ENCODE results near the gene PPP1R3E. TPM values are rescaled to one million over a fixed set of nuclear protein-coding genes. Genes with fewer than 3 reads are reported as not detected.

Gene PPP1R3E
- total and polyA plus RNA-seq, 2 of the 13 experiments (the other 11 are each of a cell fraction or from before 2014, with no cell fraction given), result 16.5 to 26.5 TPM

DNA sequence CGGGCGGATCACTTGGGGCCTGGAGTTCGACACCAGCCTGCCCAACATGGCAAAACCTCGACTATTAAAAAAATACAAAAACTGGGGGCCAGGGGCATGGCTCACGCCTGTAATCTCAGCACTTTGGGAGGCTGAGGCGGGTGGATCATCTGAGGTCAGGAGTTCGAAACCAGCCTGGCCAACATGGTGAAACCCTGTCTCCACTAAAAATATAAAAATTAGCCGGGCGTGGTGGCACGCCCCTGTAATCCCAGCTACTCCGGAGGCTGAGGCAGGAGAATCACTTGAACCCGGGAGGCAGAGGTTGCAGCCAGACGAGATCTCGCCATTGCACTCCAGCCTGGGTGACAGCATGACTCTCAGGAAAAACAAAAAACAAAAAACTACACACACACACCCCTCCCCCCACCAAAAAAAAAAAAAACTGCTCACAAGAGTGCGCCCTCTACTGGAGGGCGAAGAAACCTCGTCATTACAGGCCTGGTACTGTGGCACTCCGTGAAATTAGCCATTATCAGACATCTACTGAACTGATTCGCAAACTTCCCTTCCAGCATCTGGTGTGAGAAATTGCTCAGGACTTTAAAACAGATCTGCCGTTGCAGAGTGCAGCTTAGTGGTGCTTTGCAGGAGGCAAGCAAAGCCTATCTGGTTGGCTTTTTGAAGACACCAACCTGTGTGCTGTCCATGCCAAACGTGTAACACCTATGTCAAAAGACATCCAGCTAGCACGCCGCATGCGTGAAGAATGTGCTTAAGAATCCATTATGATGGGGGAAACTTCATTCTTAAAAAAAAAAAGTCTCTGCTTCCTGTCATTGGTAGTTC lies 7.7 kb downstream of the PPP1R3E start (continued):
- TF ChIP-seq ZFX (CRISPR knock-in tag; IDR thresholded peaks at IDR 0.05; ENCODE audit: low read depth), result peak; percentile 60
- TF ChIP-seq, protein P1, sequence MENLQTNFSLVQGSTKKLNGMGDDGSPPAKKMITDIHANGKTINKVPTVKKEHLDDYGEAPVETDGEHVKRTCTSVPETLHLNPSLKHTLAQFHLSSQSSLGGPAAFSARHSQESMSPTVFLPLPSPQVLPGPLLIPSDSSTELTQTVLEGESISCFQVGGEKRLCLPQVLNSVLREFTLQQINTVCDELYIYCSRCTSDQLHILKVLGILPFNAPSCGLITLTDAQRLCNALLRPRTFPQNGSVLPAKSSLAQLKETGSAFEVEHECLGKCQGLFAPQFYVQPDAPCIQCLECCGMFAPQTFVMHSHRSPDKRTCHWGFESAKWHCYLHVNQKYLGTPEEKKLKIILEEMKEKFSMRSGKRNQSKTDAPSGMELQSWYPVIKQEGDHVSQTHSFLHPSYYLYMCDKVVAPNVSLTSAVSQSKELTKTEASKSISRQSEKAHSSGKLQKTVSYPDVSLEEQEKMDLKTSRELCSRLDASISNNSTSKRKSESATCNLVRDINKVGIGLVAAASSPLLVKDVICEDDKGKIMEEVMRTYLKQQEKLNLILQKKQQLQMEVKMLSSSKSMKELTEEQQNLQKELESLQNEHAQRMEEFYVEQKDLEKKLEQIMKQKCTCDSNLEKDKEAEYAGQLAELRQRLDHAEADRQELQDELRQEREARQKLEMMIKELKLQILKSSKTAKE (CRISPR knock-in tag; IDR thresholded peaks at IDR 0.05; ENCODE audit: borderline replicate concordance), result no peak
- TF ChIP-seq SAP130 (CRISPR knock-in tag; IDR thresholded peaks at IDR 0.05; ENCODE audit: low read depth), result peak; percentile 29
- no peak for TF ChIP-seq ZFP36L2 (CRISPR knock-in tag; IDR thresholded peaks at IDR 0.05)
- TF ChIP-seq MTA3 (CRISPR knock-in tag; IDR thresholded peaks at IDR 0.05), result no peak
- no peak for TF ChIP-seq ZNF232 (CRISPR knock-in tag; IDR thresholded peaks at IDR 0.05; ENCODE audit: borderline replicate concordance)
- TF ChIP-seq SOX13 (IDR thresholded peaks at IDR 0.05), result 0 out of 2 replicates have a peak, but pooled peaks have one; percentile 46
- TF ChIP-seq SOX13 (CRISPR knock-in tag; conservative IDR thresholded peaks at IDR 0.05 in 1 of 2, IDR thresholded peaks at IDR 0.05 in 1 of 2), result 0 out of 4 replicates have a peak, but pooled peaks of 1 of the 2 experiments have one; percentile 5
- peak; percentile 74; the same call in 1 of the 2 replicates for TF ChIP-seq HOXA5 (CRISPR knock-in tag; IDR thresholded peaks at IDR 0.05)
- peak; percentile 68 for TF ChIP-seq KLF12 (CRISPR knock-in tag; IDR thresholded peaks at IDR 0.05; ENCODE audit: borderline replicate concordance)
- TF ChIP-seq ZNF598 (CRISPR knock-in tag; IDR thresholded peaks at IDR 0.05; ENCODE audit: borderline replicate concordance), result peak; percentile 66; the same call in 1 of the 2 replicates
- TF ChIP-seq, protein P2, sequence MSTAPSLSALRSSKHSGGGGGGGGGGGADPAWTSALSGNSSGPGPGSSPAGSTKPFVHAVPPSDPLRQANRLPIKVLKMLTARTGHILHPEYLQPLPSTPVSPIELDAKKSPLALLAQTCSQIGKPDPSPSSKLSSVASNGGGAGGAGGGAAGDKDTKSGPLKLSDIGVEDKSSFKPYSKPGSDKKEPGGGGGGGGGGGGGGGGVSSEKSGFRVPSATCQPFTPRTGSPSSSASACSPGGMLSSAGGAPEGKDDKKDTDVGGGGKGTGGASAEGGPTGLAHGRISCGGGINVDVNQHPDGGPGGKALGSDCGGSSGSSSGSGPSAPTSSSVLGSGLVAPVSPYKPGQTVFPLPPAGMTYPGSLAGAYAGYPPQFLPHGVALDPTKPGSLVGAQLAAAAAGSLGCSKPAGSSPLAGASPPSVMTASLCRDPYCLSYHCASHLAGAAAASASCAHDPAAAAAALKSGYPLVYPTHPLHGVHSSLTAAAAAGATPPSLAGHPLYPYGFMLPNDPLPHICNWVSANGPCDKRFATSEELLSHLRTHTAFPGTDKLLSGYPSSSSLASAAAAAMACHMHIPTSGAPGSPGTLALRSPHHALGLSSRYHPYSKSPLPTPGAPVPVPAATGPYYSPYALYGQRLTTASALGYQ (CRISPR knock-in tag; IDR thresholded peaks at IDR 0.05), result peak; percentile 77; the same call in 1 of the 2 replicates
- TF ChIP-seq MAZ (IDR thresholded peaks at IDR 0.05; ENCODE audit: borderline replicate concordance, low read depth, low read length), result 0 out of 2 replicates have a peak, but pooled peaks have one; percentile 20
- no peak for TF ChIP-seq MAZ (CRISPR knock-in tag; IDR thresholded peaks at IDR 0.05; ENCODE audit: low read depth)
- TF ChIP-seq, protein P3, sequence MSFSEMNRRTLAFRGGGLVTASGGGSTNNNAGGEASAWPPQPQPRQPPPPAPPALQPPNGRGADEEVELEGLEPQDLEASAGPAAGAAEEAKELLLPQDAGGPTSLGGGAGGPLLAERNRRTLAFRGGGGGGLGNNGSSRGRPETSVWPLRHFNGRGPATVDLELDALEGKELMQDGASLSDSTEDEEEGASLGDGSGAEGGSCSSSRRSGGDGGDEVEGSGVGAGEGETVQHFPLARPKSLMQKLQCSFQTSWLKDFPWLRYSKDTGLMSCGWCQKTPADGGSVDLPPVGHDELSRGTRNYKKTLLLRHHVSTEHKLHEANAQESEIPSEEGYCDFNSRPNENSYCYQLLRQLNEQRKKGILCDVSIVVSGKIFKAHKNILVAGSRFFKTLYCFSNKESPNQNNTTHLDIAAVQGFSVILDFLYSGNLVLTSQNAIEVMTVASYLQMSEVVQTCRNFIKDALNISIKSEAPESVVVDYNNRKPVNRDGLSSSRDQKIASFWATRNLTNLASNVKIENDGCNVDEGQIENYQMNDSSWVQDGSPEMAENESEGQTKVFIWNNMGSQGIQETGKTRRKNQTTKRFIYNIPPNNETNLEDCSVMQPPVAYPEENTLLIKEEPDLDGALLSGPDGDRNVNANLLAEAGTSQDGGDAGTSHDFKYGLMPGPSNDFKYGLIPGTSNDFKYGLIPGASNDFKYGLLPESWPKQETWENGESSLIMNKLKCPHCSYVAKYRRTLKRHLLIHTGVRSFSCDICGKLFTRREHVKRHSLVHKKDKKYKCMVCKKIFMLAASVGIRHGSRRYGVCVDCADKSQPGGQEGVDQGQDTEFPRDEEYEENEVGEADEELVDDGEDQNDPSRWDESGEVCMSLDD (CRISPR knock-in tag; IDR thresholded peaks at IDR 0.05; ENCODE audit: borderline replicate concordance), result 0 out of 2 replicates have a peak, but pooled peaks have one; percentile 53
- no peak for TF ChIP-seq ZNF615 (CRISPR knock-in tag; IDR thresholded peaks at IDR 0.05; ENCODE audit: borderline replicate concordance)
- TF ChIP-seq, protein P4, sequence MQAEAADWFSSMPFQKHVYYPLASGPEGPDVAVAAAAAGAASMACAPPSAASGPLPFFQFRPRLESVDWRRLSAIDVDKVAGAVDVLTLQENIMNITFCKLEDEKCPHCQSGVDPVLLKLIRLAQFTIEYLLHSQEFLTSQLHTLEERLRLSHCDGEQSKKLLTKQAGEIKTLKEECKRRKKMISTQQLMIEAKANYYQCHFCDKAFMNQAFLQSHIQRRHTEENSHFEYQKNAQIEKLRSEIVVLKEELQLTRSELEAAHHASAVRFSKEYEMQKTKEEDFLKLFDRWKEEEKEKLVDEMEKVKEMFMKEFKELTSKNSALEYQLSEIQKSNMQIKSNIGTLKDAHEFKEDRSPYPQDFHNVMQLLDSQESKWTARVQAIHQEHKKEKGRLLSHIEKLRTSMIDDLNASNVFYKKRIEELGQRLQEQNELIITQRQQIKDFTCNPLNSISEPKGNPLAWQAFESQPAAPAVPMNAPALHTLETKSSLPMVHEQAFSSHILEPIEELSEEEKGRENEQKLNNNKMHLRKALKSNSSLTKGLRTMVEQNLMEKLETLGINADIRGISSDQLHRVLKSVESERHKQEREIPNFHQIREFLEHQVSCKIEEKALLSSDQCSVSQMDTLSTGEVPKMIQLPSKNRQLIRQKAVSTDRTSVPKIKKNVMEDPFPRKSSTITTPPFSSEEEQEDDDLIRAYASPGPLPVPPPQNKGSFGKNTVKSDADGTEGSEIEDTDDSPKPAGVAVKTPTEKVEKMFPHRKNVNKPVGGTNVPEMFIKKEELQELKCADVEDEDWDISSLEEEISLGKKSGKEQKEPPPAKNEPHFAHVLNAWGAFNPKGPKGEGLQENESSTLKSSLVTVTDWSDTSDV (CRISPR knock-in tag; IDR thresholded peaks at IDR 0.05), result no peak
- TF ChIP-seq TMF1 (CRISPR knock-in tag; IDR thresholded peaks at IDR 0.05; ENCODE audit: low read depth), result no peak
- no peak for TF ChIP-seq ZNF343 (CRISPR knock-in tag; IDR thresholded peaks at IDR 0.05)
